ENCODE measurements around the gene UGT2B15. TPM values are rescaled to one million over a fixed set of nuclear protein-coding genes. Genes with fewer than 3 reads are reported as not detected.
"Not testable (repeated sequence)": the region's sequence is repeated elsewhere in the genome, so short reads cannot be mapped to it uniquely, and the experiment has no call there.

The UGT2B15 gene
- 0.28 TPM in 1 of 2 replicates, not detected in the other for total RNA-seq (2014; rRNA removed; shearing (Covaris generic))

- peak; percentile 33 for DNase-seq (ENCODE audit: low spot score)
These were observed at the start of gene UGT2B15 for GRCh38 chr4:68670479-68670939. Gene UGT2B15, minus strand, starts transcription at chr4:68670652. Its CDS starts 34 bp downstream, at chr4:68670618.

GRCh38 chr4:68719075-68719473, 48.6 kb upstream of the UGT2B15 start:
- DNase-seq (ENCODE audit: low spot score), result no peak

- DNase-seq (ENCODE audit: low spot score), result no peak
These were observed 48.1 kb upstream of the UGT2B15 start for GRCh38 chr4:68718447-68719074.

- no peak for DNase-seq (ENCODE audit: low spot score)
These were observed 47.5 kb upstream of the UGT2B15 start for GRCh38 chr4:68717999-68718398.

GRCh38 chr4:68714400-68714799, 43.9 kb upstream of the UGT2B15 start:
- no peak for DNase-seq (ENCODE audit: low spot score)

- no peak for DNase-seq (ENCODE audit: low spot score)
These were observed 41.8 kb upstream of the UGT2B15 start for GRCh38 chr4:68712207-68712606.

GRCh38 chr4:68708566-68708965, 38.1 kb upstream of the UGT2B15 start:
- DNase-seq (ENCODE audit: low spot score), result no peak

- DNase-seq (ENCODE audit: low spot score), result not testable (repeated sequence)
These were observed 32.7 kb upstream of the UGT2B15 start for GRCh38 chr4:68703168-68703567.

- DNase-seq (ENCODE audit: low spot score), result no peak
These were observed 29.7 kb upstream of the UGT2B15 start for GRCh38 chr4:68700152-68700551.

GRCh38 chr4:68693325-68694075, 23.0 kb upstream of the UGT2B15 start:
- DNase-seq (ENCODE audit: low spot score), result no peak

- DNase-seq (ENCODE audit: low spot score), result no peak
These were observed 20.7 kb upstream of the UGT2B15 start for GRCh38 chr4:68691186-68691585.

GRCh38 chr4:68683034-68683433, 12.6 kb upstream of the UGT2B15 start:
- no peak for DNase-seq (ENCODE audit: low spot score)

- not testable (repeated sequence) for DNase-seq (ENCODE audit: low spot score)
These were observed 10.8 kb upstream of the UGT2B15 start for GRCh38 chr4:68681298-68681697.

GRCh38 chr4:68673143-68673542, 2.7 kb upstream of the UGT2B15 start:
- DNase-seq (ENCODE audit: low spot score), result no peak

- peak; percentile 44 for DNase-seq (ENCODE audit: low spot score)
These were observed 765 bp upstream of the UGT2B15 start for GRCh38 chr4:68671217-68671616.

GRCh38 chr4:68668537-68669163, 1.8 kb downstream of the UGT2B15 start:
- DNase-seq (ENCODE audit: low spot score), result not testable (repeated sequence)

GRCh38 chr4:68667551-68667950, 2.9 kb downstream of the UGT2B15 start:
- DNase-seq (ENCODE audit: low spot score), result not testable (repeated sequence)

- peak; percentile 10 for DNase-seq (ENCODE audit: low spot score)
These were observed 5.7 kb downstream of the UGT2B15 start for GRCh38 chr4:68664721-68665120.

- not testable (repeated sequence) for DNase-seq (ENCODE audit: low spot score)
These were observed 7.4 kb downstream of the UGT2B15 start for GRCh38 chr4:68662836-68663574.

GRCh38 chr4:68658672-68659071, 11.8 kb downstream of the UGT2B15 start:
- DNase-seq (ENCODE audit: low spot score), result peak; percentile 42

GRCh38 chr4:68657022-68657594, 13.3 kb downstream of the UGT2B15 start:
- peak; percentile 14 for DNase-seq (ENCODE audit: low spot score)
